HCT116 (cell line): ENCODE measurements around the gene KCNV2. TPM values are rescaled to one million over a fixed set of nuclear protein-coding genes. Genes with fewer than 3 reads are reported as not detected.

Experiments
- ATAC-seq: fragments of 200-7000 bp; cut with Tn5 transposase; 2 replicates; pipeline ENCODE4 v1.9.1; 2020; ENCODE audit warnings: mild to moderate bottlenecking, moderate library complexity
- BruUV-seq: library from RNA; stranded (reverse); fragments of 400-500 nt; replicated peaks from 2 replicates; lab custom pipeline; 2021; lab: Mats Ljungman, UMichigan
- CTCF ChIA-PET: fragments of 300-600 bp; sonication (Branson Sonifier 250); formaldehyde crosslinking; loops from one replicate; lab custom pipeline; 2021; ENCODE audit warnings: antibody characterized with exemption; lab: Charles Lee
- POLR2A ChIA-PET: fragments of 300-600, 350-600 bp; sonication (Branson Sonifier 250); formaldehyde crosslinking; loops from one replicate; lab custom pipeline; 2021; ENCODE audit warnings: antibody characterized with exemption; lab: Charles Lee
- RAD21 ChIA-PET, 2 experiments: fragments of 300-600 bp; sonication (Branson Sonifier 250); formaldehyde crosslinking; loops; one replicate each; lab custom pipeline; 2023; ENCODE audit warnings: low total read pairs in 2 of 2; ENCODE audit not compliant: uncharacterized antibody in 2 of 2, unreplicated experiment in 2 of 2, low non-redundant PET in 1 of 2; lab: Charles Lee
- DNase-seq: peaks from one replicate; pipeline ENCODE4 v3.0.0-alpha.2; 2010; ENCODE audit warnings: low read depth, low spot score
- H2AFZ ChIP-seq: fragments of 200-600 bp; shearing (Covaris generic), sonication (generic); 2 replicates; pipeline ENCODE4 v1.6.1; 2017; ENCODE audit warnings: low read depth, mixed run types, mixed read lengths, antibody characterized with exemption, low read length; ENCODE audit not compliant: poor library complexity, severe bottlenecking
- H3K27ac ChIP-seq: 2 replicates; pipeline ENCODE4 v1.5.1; 2012; ENCODE audit warnings: low read depth, low read length
- H3K27me3 ChIP-seq: fragments of 200-600 bp; sonication (generic); 2 replicates; pipeline ENCODE4 v1.6.1; 2016; ENCODE audit warnings: mixed run types, low read length, mixed read lengths; ENCODE audit not compliant: insufficient read depth
- H3K36me3 ChIP-seq, 2 experiments: fragments of 200-500 bp in 1 of 2; fragments of 200-600 bp in 1 of 2; sonication (Bioruptor generic) in 1 of 2; sonication (generic) in 1 of 2; 2 replicates each; pipeline versions ENCODE4 v1.5.1 to v1.6.1; 2014 to 2016; ENCODE audit warnings: low read length in 2 of 2, inconsistent platforms in 1 of 2, mixed read lengths in 1 of 2, mixed run types in 1 of 2; ENCODE audit not compliant: insufficient read depth in 2 of 2, control insufficient read depth in 1 of 2
- H3K4me1 ChIP-seq, 2 experiments: fragments of 200-600 bp in 1 of 2; sonication (generic) in 1 of 2; 2 replicates each; pipeline versions ENCODE4 v1.5.1 to v1.6.1; 2012 to 2017; ENCODE audit warnings: low read length in 2 of 2, inconsistent platforms in 1 of 2, mild to moderate bottlenecking in 1 of 2, mixed read lengths in 1 of 2, mixed run types in 1 of 2, moderate library complexity in 1 of 2; ENCODE audit not compliant: insufficient read depth in 2 of 2, control insufficient read depth in 1 of 2
- H3K4me2 ChIP-seq: fragments of 200-600 bp; sonication (generic); 2 replicates; pipeline ENCODE4 v1.6.1; 2017; ENCODE audit warnings: mixed run types, low read length, mixed read lengths
- H3K4me3 ChIP-seq, 2 experiments: fragments of 200-600 bp in 1 of 2; sonication (generic) in 1 of 2; replicated peaks in 1 of 2; 2 replicates each; pipeline ENCODE4 v1.5.1; 2011 to 2016; ENCODE audit warnings: low read length in 2 of 2, control low read depth in 1 of 2, low read depth in 1 of 2, mild to moderate bottlenecking in 1 of 2, mixed read lengths in 1 of 2, mixed run types in 1 of 2
- H3K79me2 ChIP-seq: fragments of 200-600 bp; sonication (generic); 2 replicates; pipeline ENCODE4 v1.6.1; 2017; ENCODE audit warnings: mild to moderate bottlenecking, mixed run types, low read length, moderate library complexity, mixed read lengths; ENCODE audit not compliant: insufficient read depth
- H3K9ac ChIP-seq: fragments of 200-600 bp; sonication (generic); 2 replicates; pipeline ENCODE4 v1.6.1; 2016; ENCODE audit warnings: low read length, mixed read lengths
- H3K9me2 ChIP-seq: fragments of 200-600 bp; sonication (generic), shearing (Covaris generic); 2 replicates; pipeline ENCODE4 v1.6.1; 2017; ENCODE audit warnings: mixed run types, mild to moderate bottlenecking, moderate library complexity; ENCODE audit not compliant: insufficient read depth
- H3K9me3 ChIP-seq, 2 experiments: fragments of 200-500 bp in 1 of 2; fragments of 200-600 bp in 1 of 2; sonication (Bioruptor generic) in 1 of 2; sonication (generic) in 1 of 2; 2 replicates each; pipeline ENCODE4 v1.6.1; 2014 to 2017; ENCODE audit warnings: low read length in 2 of 2, mixed read lengths in 2 of 2, inconsistent platforms in 1 of 2, low read depth in 1 of 2, mild to moderate bottlenecking in 1 of 2, mixed run types in 1 of 2, moderate library complexity in 1 of 2; ENCODE audit not compliant: control insufficient read depth in 1 of 2, insufficient read depth in 1 of 2
- H4K20me1 ChIP-seq: fragments of 200-600 bp; sonication (generic), shearing (Covaris generic); 2 replicates; pipeline ENCODE4 v1.6.1; 2017; ENCODE audit warnings: mixed run types, mild to moderate bottlenecking, moderate library complexity; ENCODE audit not compliant: insufficient read depth
- CBX3 ChIP-seq: IDR thresholded peaks from 2 replicates; pipeline ENCODE4 v1.6.1; 2012; ENCODE audit warnings: low read depth
- CEBPB ChIP-seq: IDR thresholded peaks from 2 replicates; pipeline ENCODE4 v1.6.1; 2012; ENCODE audit warnings: low read depth
- EGR1 ChIP-seq: IDR thresholded peaks from 2 replicates; pipeline ENCODE4 v1.6.1; 2012; ENCODE audit warnings: low read depth
- ELF1 ChIP-seq: IDR thresholded peaks from 2 replicates; pipeline ENCODE4 v1.6.1; 2012; ENCODE audit warnings: low read depth, borderline replicate concordance
- EZH2 ChIP-seq: fragments of 200-600 bp; sonication (generic); IDR thresholded peaks from 2 replicates; pipeline ENCODE4 v1.6.1; 2017; ENCODE audit warnings: antibody characterized with exemption, mixed run types
- FOSL1 ChIP-seq: IDR thresholded peaks from 2 replicates; pipeline ENCODE4 v1.6.1; 2012; ENCODE audit warnings: low read depth
- MAX ChIP-seq: IDR thresholded peaks from 2 replicates; pipeline ENCODE4 v1.6.1; 2012
- POLR2A ChIP-seq: IDR thresholded peaks from 2 replicates; pipeline ENCODE4 v1.7.0; 2011; ENCODE audit warnings: borderline replicate concordance; ENCODE audit not compliant: insufficient read depth, insufficient read length; ENCODE audit errors: extremely low read depth
- POLR2AphosphoS5 ChIP-seq: IDR thresholded peaks from 2 replicates; pipeline ENCODE4 v1.6.1; 2011; ENCODE audit warnings: mild to moderate bottlenecking, low read depth, low read length, moderate library complexity
- RAD21 ChIP-seq: IDR thresholded peaks from 2 replicates; pipeline ENCODE4 v1.6.1; 2012; ENCODE audit warnings: low read depth, mild to moderate bottlenecking
- SIN3A ChIP-seq: IDR thresholded peaks from 2 replicates; pipeline ENCODE4 v1.6.1; 2012; ENCODE audit warnings: low read depth
- SP1 ChIP-seq: IDR thresholded peaks from 2 replicates; pipeline ENCODE4 v1.6.1; 2012; ENCODE audit warnings: low read depth
- SRF ChIP-seq: IDR thresholded peaks from 2 replicates; pipeline ENCODE4 v1.6.1; 2012; ENCODE audit warnings: low read depth
- TCF7L2 ChIP-seq: IDR thresholded peaks from 2 replicates; pipeline ENCODE4 v1.7.0; 2011; ENCODE audit warnings: borderline replicate concordance, inconsistent platforms; ENCODE audit not compliant: insufficient read depth, insufficient read length; ENCODE audit errors: extremely low read depth
- ZFX ChIP-seq: fragments of 450-650 bp; IDR thresholded peaks from 2 replicates; pipeline ENCODE4 v1.6.1; 2017
- ZNF274 ChIP-seq: fragments of 200-500 bp; sonication (Bioruptor generic); IDR thresholded peaks from 2 replicates; pipeline ENCODE4 v1.6.1; 2014; ENCODE audit warnings: mild to moderate bottlenecking, low read depth, low read length, inconsistent platforms
- intact Hi-C: fragments of 100-400 bp; cut with micrococcal nuclease; formaldehyde crosslinking; loops from 2 replicates; pipeline ENCODE4 v1.10.0; 2022
- total RNA-seq: library from RNA; stranded (reverse); gene quantifications from one replicate; pipeline ENCODE4 v1.2.1, GENCODE V29; 2021; ENCODE audit not compliant: unreplicated experiment
- TF ChIP-seq, protein P1 (sequence below): IDR thresholded peaks from 2 replicates; pipeline ENCODE4 v1.6.1; 2012
- TF ChIP-seq, protein P2 (sequence below), 3 experiments: fragments of 200-600 bp in 1 of 3; sonication (generic) in 1 of 3; IDR thresholded peaks in 2 of 3; conservative IDR thresholded peaks in 1 of 3; 2 replicates each; pipeline ENCODE4 v1.5.1; 2012 to 2017; ENCODE audit warnings: low read depth in 2 of 3, low read length in 2 of 3, antibody characterized with exemption in 1 of 3, borderline replicate concordance in 1 of 3, control low read depth in 1 of 3, mild to moderate bottlenecking in 1 of 3, mixed read lengths in 1 of 3, mixed run types in 1 of 3, moderate library complexity in 1 of 3; ENCODE audit not compliant: insufficient read depth in 1 of 3

KCNV2 gene
- total RNA-seq, 1 experiment from 2014 or later, result not detected

- Histone ChIP-seq H2AFZ (no peak overlapping the region), H3K36me3 (no peaks in the 10 kb centered on the region), H3K4me2 (no peak overlapping the region), H3K9me3 (no peaks in the 10 kb centered on the region), H3K9me2 (no peaks in the 10 kb centered on the region), H3K79me2 (no peaks in the 10 kb centered on the region), H3K27me3 (no peaks in the 10 kb centered on the region), H3K9ac (no peak overlapping the region), H4K20me1 (0 out of 2 replicates have a peak, but pooled peaks cover 3% of the 10 kb centered on the region), H3K4me3 (no peak overlapping the region), H3K4me1 (no peaks in the 10 kb centered on the region), H3K27ac (no peak overlapping the region)
- BruUV-seq, result no TSS peak
- ATAC-seq (no peak), DNase-seq (no peak)
- POLR2A ChIA-PET, result no interaction called here
- RAD21 ChIA-PET, result no interaction called here
- no peak for TF ChIP-seq ZFX
- no peak for TF ChIP-seq RAD21
- TF ChIP-seq ZNF274, result no peak
- no peak for TF ChIP-seq FOSL1
- no peak for TF ChIP-seq MAX
- TF ChIP-seq, protein P1, sequence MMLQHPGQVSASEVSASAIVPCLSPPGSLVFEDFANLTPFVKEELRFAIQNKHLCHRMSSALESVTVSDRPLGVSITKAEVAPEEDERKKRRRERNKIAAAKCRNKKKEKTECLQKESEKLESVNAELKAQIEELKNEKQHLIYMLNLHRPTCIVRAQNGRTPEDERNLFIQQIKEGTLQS, result no peak
- no peak for TF ChIP-seq SIN3A
- TF ChIP-seq TCF7L2, result no peak
- no peak for TF ChIP-seq SRF
- no peak for TF ChIP-seq CEBPB
- TF ChIP-seq SP1, result no peak
- TF ChIP-seq, protein P2, sequence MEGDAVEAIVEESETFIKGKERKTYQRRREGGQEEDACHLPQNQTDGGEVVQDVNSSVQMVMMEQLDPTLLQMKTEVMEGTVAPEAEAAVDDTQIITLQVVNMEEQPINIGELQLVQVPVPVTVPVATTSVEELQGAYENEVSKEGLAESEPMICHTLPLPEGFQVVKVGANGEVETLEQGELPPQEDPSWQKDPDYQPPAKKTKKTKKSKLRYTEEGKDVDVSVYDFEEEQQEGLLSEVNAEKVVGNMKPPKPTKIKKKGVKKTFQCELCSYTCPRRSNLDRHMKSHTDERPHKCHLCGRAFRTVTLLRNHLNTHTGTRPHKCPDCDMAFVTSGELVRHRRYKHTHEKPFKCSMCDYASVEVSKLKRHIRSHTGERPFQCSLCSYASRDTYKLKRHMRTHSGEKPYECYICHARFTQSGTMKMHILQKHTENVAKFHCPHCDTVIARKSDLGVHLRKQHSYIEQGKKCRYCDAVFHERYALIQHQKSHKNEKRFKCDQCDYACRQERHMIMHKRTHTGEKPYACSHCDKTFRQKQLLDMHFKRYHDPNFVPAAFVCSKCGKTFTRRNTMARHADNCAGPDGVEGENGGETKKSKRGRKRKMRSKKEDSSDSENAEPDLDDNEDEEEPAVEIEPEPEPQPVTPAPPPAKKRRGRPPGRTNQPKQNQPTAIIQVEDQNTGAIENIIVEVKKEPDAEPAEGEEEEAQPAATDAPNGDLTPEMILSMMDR (IDR thresholded peaks at IDR 0.05 in 2 of 3, conservative IDR thresholded peaks at IDR 0.05 in 1 of 3; ENCODE audit: borderline replicate concordance in 1 of 3, insufficient read depth in 1 of 3, low read depth in 2 of 3, low read length in 2 of 3), result no peak
- no peak for TF ChIP-seq EZH2
- no peak for TF ChIP-seq CBX3
- no peak for TF ChIP-seq POLR2AphosphoS5
- no peak for TF ChIP-seq EGR1
- no peak for TF ChIP-seq ELF1
- TF ChIP-seq POLR2A, result no peak
- intact Hi-C loops, result no loop called here
- CTCF ChIA-PET, result no interaction called here
Observed at GRCh38 chr9:2700909-2701550, 16.3 kb upstream of the KCNV2 start.
